GM19467 (cell line): ENCODE data around the gene SH2B3.

Source experiments
- ATAC-seq: cut with Tn5 transposase; IDR thresholded peaks from one replicate; pipeline ENCODE4 v1.9.1; 2021; ENCODE audit warnings: mild to moderate bottlenecking, moderate library complexity; ENCODE audit not compliant: unreplicated experiment

Gene SH2B3

DNA sequence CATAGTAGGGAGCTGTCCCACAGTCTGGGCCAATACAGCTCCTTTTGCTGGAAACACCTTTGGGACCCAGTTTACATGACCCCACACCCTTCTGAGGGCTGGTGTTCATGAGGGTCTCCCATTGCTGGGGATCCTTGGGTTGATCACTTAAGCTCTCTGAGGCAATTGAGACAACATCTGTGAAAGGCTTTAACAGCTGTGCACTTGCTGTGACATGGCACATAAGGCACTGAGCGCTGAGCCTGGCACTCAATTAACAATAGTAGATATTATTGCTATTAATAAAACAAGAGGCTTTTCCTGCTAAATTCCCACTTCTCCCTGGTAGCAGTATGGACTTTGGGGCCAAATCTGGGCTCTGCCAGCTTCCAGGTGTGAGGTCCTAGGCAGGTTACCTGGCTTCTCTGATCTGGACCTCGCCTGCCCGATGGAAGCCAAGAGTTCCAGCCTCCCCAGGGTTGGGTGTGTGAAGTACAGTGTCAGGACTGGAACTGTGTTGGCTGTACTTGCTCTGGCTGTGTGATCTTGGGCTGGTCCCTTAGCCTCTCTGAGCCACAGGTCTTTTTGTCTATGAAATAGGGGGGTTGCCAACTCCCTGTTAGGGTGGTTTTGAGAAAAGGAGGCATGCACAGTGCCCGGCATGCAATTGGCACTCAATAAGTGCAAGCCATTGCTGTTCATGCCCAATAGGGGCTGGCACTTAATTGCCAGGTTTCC is 3.1 kb downstream of the SH2B3 start:
- no peak for ATAC-seq

DNA sequence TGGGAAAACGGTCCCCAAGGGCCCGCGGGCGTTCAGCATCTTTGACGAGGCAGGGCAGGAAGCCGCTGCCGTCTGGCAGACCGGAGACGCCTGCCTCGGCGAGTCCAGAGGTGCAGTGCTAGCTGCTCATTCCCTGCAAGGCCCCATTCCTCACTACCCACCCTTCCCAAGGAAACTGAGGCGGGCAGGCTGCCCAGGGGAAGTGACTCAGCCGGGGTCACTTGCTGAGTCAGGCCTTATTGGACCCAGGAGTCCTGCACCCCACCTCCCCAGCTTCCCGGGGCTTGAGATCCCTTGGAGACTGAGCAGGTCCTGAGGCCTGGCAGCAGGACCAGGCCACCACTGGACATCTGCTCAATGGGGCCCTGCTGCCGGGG is 3.7 kb downstream of the SH2B3 start:
- ATAC-seq = no peak

DNA sequence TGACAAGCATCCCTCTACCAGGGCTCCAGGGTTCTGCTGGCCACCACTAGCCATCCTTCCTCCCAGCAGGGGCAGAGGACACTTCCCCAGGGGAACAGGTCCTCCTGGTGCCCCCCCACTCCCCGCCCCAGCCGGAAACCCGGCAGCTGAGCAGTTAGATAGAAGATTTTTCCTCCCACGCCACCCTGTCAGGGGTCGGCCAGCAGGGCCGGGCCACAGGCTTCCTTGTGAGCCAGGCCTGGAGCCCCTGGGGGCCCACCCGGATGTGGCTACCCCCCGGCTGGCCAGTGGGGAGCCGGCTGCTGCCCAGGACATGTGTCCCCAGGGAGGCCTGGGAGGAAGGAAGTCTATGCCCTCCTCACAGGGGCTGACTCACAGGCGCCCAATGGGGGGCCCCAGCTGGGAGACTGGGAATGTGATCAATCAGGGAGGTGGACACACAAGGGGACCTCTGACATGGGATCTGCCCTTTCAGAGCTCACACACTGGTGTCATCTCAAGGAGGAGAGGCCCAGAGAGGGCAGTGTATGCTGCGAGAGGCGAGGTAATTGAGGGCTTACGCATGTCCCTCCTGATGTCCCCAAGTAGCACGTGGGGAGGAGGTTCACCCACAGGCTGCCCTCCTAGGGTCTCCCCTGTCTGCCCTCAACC is 4.2 kb downstream of the SH2B3 start:
- ATAC-seq = no peak

DNA sequence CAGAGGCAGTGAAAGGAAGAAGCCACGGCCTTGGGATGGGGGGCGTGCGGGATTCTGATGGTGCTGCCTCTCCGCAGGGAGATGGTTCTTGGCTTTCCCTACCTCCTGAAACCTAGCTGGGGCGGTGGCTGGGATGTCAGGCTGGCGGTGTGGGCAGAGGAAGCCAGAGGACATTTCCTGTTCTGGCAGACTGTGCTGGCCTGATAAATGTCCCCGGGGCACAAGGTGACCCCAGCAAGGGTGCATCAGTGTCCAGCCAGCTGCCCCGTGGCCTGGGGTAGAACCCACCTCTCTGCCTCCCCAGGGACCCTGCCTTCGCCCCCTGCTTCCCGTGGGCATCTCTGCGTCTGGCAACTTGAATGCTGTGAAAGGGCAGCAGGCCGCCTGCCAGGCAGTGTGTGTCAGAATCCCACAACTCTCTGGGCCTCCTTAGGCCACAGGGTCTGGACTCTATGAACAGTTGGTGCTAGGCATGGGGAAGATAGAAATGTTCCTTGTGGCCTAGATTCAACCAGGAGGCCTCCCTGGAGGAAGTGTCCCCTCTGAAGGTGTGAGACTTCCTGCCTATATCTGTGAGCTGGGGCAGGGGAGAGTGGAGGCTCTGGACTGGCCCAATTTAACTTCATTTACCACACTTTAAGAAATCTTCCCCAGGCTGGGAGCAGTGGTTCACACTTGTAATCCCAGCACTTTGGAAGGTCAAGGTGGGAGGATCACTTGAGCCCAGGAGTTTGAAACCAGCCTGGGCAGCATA is 4.9 kb downstream of the SH2B3 start:
- ATAC-seq = no peak

DNA sequence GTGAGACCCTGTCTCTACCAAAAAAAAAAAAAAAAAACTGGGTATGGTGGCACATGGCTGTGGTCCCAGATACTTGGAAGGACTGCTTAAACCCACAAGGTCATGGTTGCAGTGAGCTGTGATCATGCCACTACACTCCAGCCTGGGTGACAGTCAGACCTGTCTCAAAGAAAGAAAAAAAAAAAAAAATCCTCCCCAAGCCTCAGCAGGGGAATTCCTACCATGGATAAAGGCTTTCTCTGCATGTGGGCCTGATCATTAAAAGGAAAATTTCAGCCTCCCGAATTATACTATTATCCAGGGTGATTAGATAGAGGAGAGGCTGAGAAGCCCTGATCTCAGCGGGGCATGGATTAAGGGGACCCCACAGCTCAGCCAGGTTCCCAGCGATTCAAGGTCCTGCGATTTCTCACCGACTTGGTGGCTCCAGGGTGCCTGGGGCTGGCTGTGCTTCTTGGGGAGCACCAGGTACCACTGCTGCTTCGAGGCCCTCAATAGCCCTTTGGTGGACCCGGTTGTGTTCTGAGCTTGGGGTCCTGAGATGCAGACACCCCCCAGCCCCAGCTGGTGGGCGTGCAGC is 5.6 kb downstream of the SH2B3 start:
- no peak for ATAC-seq

DNA sequence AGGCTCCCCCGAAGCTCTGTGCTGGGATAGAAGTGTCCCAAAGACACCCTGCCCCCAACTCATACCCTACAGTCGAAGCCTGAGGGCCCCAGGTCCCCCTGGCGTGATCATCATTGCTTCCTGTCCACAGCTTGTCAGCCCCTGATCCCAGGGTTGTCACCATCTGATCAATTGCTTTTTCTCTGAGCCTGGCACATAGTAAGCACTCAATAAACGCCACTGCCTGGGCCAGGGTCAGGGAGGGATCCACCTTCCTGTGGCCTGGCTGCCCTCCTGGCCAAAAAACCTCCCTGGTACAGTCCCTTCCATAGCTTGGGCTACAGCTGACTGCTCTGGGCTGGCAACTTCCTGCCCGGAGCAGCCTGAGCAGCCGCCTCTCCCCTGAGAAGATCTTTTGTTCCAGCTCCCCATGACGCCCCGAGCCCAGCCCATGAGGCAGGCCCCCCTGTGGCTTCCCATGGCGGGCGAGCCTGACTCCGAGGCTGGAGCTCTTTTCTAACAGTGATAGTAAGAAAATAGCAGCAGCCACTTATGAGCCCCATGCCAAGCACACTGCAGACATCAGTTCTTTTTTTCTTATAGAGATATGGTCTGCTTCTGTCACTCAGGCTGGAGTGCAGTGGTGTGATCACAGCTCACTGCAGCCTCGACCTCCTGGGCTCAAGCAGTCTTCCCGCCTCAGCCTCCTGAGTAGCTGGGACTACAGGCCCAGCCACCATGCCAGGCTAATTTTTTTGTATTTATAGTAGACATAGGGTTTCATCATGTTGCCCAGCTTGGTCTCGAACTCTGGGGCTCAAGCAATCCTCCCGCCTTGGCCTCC is 6.5 kb downstream of the SH2B3 start:
- no peak for ATAC-seq

DNA sequence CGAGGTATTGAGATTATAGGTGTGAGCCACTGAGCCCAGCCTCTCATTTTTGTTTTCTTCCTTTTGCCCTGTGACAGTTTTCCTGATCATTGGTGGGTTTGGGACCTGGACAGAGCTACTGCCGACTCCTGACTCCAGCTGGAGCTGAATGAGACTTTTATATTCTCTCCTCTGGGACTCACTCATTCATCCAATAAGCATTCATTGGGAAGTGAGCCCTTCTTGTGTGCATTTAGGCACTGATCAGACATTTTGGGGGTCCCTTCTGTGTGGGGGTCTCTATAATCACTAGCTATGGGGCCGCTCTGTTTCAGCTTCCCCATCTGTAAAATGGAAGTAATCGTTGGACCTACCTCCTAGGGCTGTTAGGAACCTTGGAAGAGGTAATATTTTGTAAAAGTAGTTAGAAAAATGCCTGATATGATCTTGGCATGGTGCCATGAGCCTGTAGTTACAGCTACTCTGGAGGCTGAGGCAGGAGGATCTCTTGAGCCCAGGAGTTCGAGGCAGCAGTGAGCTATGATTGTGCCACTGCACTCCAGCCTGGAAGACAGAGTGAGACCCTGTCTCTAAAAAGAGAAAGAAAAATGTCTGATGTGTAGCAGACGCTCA is 7.2 kb downstream of the SH2B3 start:
- ATAC-seq = no peak

DNA sequence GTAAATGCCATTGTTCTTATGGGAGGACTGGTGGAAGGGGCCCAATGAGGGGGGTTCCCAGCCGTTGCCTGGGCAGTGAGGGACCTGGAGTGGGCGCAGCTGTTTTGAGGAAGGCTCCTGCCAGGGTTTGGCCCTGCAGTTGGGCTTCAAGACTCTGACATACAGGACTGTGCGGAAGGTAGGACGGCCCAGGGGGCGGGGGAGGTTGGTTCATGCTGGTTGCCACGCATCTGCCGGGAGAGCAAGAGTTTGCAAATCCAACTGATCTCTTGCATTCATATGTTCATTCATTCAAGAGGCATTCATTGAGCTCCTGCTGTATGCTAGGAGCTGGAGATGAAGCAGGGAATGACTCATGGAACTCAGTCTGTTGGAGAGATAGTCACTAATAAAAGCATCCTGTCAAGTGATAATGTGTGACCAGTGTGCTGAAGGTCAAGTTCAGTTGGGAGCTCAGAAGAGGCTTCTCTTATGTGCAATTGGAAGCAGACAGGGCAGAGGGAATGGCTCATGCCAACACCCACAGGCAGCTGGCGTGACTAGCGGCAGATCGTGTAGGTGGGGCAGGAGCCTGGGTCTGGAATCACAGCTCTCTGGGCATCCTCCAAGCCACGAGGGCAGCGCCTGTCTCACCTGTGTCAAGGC is 7.8 kb downstream of the SH2B3 start:
- ATAC-seq = no peak

DNA sequence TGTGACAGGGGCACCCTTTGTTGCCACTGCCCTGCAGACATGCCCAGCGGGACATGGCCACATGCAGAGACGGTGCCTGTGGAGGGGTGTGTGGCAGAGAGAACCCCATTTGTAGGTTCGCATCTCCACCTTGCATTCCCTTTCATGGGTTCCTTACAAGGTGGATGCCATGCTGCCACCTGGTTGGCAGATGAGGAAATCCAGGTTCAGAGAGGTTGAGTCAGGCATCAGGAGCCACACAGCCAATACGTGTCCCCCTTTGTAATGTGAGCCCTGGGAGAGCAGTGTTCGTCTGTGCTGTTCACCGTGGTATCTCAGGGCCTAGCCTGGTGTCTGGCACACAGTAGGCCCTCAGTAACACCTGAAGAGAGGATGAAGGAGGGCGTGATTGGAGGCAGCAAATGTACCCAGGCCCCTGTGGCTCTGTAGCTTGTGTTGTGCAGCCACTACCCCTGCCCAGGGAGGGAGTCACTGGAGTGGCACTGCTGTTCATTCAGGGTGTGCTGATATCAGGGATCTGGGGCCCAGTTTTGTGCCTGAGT is 9.1 kb downstream of the SH2B3 start:
- ATAC-seq = no peak

DNA sequence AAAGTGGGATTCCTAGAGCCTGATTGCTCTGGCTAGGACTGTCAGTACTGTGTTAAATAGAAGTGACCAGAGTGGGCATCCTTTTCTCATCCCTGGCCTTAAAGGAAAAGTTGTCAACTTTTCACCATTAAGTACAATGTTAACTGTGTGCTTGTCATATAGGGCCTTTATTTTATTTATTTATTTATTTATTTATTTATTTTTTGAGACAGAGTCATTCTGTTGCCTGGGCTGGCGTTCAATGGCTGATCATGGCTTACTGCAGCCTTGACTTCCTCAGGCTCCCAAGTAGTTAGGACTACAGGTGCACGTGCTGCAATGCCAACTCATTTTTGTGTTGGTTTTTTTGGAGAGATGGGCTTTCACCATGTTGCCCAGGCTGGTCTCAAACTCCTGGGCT is 11.6 kb downstream of the SH2B3 start:
- no peak for ATAC-seq

DNA sequence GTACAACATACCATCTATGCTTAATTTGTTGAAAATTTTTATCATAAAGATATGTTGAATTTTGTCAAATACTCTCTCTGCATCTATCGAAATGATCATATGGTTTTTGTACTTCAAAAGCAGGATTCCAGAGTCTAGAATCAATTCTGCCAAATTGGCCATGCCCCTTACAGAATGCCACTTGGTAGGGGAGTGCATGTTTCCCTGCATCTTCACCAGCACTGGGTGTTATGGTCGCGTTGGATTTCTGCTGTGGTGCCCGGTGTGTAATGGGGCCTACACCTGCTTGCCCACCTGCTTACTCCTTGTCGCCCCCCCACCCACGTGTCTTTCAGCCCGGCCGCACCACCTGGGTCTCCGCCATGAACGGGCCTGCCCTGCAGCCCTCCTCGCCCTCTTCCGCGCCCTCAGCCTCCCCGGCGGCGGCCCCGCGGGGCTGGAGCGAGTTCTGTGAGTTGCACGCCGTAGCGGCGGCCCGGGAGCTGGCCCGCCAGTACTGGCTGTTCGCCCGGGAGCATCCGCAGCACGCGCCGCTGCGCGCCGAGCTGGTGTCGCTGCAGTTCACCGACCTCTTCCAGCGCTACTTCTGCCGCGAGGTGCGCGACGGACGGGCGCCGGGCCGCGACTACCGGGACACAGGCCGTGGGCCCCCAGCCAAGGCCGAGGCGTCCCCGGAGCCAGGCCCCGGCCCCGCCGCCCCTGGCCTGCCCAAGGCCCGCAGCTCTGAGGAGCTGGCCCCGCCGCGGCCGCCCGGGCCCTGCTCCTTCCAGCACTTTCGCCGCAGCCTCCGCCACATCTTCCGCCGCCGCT is 12.3 kb downstream of the SH2B3 start:
- no peak for ATAC-seq

DNA sequence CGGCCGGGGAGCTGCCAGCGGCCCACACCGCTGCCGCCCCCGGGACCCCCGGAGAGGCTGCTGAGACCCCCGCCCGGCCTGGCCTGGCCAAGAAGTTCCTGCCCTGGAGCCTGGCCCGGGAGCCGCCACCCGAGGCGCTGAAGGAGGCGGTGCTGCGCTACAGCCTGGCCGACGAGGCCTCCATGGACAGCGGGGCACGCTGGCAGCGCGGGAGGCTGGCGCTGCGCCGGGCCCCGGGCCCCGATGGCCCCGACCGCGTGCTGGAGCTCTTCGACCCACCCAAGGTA is 12.8 kb downstream of the SH2B3 start:
- no peak for ATAC-seq

DNA sequence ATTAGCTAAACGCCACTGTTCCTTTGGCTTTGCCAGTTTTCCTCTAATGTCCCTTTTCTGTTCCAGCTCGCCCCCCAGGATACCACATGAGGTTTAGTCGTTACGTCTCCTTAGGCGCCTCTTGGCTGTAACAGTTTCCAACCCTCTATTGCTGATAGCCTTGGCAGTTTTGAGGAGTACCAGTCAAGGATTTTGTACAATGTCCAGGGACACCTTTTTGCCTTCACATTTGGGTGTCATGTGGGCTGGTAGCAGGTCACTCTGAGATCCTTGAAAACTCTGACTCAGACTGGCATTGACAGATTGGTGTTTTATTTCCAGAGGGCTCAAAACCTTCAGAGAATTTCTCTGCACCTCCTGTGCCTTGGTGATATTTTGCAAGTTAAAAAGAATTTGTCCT is 14.1 kb downstream of the SH2B3 start:
- no peak for ATAC-seq

DNA sequence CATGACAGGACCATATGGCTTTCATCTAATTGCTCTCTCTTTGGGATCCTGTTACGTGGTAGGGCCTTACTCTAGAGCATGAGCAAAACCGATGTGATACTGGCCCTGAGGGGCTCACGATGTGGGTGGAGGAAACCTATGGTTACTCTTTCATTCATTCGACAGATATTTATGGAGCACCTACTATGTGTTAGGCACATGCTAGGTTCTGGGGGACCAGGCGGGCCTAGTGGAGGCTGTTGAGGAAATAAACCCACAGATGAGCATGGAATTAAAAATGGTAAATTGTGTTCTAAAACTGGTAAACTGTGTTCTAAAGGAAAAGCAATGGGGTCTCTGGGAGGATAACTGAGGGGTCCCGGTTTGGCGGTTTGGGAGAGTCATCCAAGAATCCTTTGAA is 14.8 kb downstream of the SH2B3 start:
- no peak for ATAC-seq

DNA sequence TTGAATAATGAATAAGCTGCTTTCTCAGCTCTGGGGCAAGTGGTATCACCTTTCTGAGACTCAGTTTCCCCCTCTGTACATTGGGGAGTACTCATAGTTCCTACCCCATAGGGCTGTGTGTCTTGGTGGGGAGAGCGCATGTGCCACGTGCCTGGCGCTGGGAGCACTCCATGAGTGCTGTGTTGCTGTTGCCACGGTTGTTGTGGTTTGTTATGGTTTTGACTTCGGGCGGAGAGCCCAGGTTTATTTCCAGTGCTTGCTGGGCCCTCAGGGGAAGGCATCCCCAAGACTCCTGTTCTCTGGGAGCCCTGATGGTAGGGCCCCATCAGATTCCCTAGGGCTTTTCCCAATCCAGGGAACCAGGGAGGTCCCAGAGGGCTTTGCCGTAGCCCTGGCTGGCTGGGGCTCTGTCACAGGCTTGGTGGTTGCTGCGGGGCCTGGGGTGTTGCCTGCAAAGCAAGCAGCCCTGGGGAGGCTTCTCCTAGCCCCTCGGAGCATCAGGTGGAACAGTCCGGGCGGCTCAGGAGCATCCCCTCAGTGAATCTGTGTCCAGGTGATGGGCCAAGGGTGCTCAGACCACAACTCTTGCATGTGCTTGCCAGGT is 18.6 kb downstream of the SH2B3 start:
- ATAC-seq = no peak

DNA sequence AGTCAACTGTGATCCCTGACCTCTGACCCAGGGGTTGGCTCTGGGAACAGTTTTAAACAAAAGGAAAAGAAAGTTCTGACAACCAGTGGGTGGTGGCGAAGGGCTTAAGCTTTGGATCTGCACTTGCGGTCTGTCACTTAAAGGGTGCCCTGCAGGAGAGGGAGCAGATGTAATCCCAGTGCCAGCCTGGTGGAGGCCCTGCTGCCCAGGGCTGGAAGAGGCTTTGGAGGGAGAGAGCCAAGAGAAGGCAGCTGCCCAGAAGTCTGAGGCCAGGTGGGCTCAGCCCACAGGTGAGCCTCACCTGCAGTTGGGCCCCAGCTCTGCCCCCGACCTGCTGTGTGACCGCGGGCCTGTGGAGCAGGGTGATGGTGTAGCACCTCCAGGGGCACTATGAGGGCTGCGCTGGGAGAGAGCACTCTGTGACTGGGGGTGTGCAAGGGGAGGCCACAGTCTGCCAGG is 19.1 kb downstream of the SH2B3 start:
- ATAC-seq = no peak

DNA sequence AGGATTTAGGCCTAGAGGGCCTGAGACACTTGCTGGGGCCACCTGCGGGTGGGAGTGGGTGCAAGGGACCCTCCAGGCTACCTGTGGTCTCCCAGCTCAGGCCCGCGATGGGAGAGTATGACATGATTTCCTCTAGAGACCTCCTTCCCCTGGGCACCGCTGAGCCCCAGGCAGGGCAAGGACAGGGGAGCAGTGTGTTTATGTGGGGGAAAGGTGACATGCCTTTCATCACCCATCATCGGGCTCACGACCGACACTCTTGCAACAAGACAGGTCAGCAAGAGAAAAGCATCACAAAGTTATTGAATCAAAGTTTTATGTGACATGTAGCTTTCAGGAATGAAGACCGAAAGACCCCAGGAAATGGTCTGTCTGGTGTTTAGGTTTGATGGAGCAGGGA is 19.9 kb downstream of the SH2B3 start:
- no peak for ATAC-seq

DNA sequence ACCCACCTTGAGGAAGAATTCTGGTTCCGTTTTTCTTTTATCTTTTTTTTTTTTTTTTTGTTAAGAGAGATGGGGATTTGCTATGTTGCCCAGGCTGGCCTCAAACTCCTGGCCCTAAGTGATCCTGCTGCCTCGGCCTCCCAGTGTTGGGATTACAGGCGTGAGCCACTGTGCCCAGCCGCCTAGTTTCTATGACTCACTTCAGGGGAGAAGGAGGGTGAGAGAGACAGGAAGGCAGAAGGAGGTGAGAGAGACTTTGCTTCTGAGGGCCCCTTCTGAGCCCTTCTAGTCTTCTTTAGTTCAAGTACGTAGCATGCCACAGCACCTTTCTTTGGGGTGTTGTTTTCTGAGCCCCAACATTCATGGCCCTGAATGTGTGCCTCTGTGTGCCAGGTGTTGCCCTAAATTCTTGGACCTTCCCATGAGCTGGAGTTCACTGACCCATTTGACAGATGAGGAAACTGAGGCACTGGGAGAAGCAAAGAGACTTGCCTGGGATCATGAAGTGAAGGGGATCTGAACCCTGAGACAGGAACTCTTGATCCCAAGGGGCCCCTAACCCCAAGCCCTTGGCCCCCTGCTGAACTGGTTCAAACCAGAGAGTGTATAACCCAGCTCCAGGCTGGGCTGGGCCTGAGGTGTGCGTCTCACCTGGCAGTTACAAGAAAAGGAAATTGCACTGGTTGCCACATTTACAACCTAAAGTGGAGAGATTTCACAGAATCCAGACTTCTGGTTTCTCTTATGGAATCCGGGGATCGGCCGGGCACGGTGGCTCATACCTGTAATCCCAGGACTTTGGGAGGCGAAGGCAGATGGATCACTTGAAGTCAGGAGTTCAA is 20.8 kb downstream of the SH2B3 start:
- no peak for ATAC-seq
